NCI-H2081 (cell line): ENCODE data around the gene CHRD.
"Not testable (repeated sequence)": the region's sequence is repeated elsewhere in the genome, so short reads cannot be mapped to it uniquely, and the experiment has no call there.

ENCODE experiments used
- DNase-seq, 2 experiments: peaks; one replicate each; lab custom pipeline; 2025; lab: John Stamatoyannopoulos, UW

The CHRD gene

GRCh38 chr3:184379358-184380184 is at the start of gene CHRD:
TSS of gene CHRD (plus strand) at chr3:184380054. CDS start at chr3:184380319, 265 bp downstream.
- no peak for DNase-seq

DNA sequence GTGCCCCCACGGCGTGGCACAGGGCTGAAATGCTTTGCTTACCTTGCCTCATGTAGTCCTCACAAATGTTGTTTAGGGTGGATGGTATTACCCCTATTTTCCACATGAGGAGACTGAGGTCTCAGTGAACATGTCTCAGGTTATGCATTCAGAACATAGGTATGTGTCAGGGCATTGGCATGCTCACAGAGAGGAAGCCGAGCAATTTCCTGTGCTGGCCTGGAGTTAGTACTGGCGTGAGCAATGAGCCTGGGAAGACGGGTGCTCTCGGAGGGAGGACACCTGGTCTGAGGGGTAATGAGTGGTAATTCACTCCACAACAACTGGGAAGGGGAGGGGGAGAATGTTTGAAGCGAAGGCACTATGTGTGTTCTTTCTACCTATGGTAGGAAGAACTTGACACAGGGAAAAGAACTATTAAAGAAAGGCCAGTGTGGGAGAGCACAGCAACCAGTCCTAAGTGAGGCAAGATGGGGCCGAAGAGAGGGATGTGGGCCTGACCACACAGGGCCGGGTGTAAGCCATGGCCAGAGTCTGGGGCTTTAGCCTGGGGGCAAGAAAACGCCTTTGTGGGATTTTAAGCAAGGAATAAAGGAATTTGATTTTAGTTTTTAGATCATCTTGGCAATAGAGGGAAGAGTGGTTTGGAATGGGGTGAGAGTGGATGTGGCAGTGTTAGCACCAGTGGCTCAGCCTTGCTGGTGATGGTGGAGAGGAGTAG is 47.3 kb upstream of the CHRD start:
- no peak for DNase-seq

DNA sequence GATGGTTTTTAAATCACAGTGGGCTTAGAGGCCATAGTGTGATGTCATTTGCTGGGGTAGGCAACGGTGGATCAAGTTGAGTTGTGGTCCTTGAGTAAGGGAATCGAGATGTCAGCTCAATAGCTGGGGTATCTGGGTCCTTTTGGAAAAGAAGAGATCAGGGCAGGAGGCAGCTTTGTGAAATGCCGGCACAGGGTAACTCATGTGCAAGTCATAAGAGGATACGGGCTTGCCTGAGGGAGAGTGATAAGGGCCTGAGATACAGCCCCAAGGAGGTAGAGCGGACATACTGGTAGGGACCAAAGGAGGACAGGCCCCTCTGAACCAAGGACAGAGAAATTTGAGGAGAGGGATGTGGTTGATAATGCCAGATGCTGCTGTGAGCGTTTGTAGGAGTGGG is 46.7 kb upstream of the CHRD start:
- no peak for DNase-seq

DNA sequence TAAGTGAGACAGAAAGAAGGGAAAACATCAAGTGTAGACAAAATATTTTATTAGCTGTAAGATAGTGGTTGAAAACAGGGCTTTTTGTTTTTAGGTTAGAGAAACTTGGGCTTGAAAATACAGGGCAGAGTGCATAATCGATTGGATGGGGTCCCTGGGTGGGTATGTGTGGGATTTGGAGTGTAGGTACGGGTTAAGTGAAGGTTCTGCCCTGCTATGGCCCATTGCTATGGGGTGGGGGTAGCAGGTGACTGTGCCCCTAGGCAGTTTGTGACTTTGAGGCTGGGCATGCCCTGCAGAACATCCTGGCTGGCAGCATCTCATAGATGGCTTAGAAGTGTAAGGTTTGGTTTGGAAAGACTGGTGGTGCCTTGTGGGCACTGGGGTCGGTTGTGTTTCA is 46.2 kb upstream of the CHRD start:
- DNase-seq: no peak

GRCh38 chr3:184334470-184335158 is 45.2 kb upstream of the CHRD start:
- DNase-seq: no peak

GRCh38 chr3:184335291-184335660 is 44.6 kb upstream of the CHRD start:
- no peak for DNase-seq

DNA sequence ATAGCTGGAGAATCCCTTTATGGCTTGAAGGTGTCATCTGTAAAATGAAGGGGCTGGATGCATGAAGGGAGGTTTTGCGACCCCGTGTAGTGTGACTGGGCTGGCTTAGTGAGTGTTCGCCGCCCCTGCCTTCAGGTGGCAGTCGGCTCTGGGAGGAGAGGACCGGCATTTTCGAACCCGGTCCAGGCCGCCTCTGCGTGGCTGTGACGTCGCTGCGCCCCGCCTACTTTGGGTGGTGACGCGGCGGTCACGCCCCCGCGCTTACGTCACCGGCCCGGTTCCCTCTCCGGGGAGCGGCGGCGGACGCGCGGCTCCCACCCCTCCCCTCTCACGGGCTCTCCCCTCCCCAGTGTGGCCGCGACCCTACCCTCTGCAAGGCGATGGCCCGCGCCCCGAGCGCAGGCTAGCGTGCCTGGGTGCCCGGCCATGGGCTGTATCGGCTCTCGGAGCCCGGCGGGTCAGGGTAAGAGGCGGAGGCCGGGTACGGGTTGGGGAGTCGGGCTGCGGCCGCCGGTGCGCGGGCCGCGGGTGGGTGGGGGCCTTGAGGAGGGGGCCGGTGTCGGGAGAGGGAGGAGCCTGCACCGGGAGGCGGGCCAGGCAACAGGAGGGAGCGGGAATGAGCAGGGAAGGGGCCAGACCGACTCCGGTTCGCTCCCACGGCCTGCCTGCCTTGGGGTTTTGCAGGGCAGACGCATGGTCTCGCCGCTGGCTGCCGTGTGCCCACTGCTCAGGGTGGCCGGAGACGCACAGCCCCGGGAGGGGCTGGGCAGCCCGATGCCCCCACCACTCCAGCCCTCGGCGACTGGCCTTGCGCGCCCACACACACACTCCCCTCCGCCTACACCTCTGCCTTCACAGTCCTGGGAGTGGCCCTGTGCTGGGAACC is 44.0 kb upstream of the CHRD start:
- DNase-seq: peak; percentile 82 to 88

- DNase-seq: peak; percentile 26 to 45
These were observed 43.1 kb upstream of the CHRD start for GRCh38 chr3:184336547-184337398.

- DNase-seq: no peak
These were observed 42.5 kb upstream of the CHRD start, which contains the start of gene FAM131A for GRCh38 chr3:184337399-184337714. TSS of gene FAM131A (plus strand) at chr3:184337600. CDS start at chr3:184337631, 31 bp downstream.

GRCh38 chr3:184337981-184338380 is 41.9 kb upstream of the CHRD start:
- no peak for DNase-seq

- DNase-seq: peak; percentile 97 to 98
These were observed 41.3 kb upstream of the CHRD start for GRCh38 chr3:184338511-184338945.

DNA sequence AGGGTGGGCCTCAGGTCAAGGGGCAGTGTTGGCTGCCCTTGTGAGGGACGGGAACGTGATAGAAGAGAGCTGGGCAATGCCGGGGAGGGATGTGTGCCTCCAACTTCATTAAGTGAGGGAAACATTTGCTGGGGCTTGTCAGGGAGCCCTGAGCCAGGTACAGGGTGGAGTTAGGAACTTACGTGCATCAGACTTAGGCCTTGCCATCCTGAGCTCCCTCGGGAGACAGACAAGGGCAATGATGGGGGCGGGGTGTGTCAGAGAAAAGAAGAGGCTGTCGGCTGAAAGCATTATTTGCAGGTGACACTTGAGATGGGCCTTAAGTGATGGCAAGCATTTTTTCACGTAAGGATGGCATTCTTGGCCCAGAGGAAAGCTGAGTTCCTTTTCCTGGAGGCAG is 40.9 kb upstream of the CHRD start:
- DNase-seq: no peak

GRCh38 chr3:184339451-184340135 is 40.3 kb upstream of the CHRD start:
- not testable (repeated sequence) for DNase-seq

DNA sequence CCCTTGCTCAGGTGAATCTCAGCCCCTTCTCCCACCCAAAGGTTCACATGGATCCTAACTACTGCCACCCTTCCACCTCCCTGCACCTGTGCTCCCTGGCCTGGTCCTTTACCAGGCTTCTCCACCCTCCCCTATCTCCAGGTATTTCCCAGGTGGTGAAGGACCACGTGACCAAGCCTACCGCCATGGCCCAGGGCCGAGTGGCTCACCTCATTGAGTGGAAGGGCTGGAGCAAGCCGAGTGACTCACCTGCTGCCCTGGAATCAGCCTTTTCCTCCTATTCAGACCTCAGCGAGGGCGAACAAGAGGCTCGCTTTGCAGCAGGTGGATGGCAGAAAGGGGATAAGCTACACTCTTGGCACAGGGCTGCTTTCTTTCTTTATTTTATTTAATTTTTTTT is 37.9 kb upstream of the CHRD start:
- no peak for DNase-seq

GRCh38 chr3:184343200-184343876 is 36.5 kb upstream of the CHRD start:
- no peak for DNase-seq

- no peak for DNase-seq
These were observed 35.1 kb upstream of the CHRD start for GRCh38 chr3:184344579-184345316.

GRCh38 chr3:184345317-184346144 is 34.3 kb upstream of the CHRD start:
- DNase-seq: peak; percentile 73 to 88
